Measurements from ENCODE around the gene MX2.
"Not testable (repeated sequence)": the region's sequence is repeated elsewhere in the genome, so short reads cannot be mapped to it uniquely, and the experiment has no call there.

The MX2 gene

DNA sequence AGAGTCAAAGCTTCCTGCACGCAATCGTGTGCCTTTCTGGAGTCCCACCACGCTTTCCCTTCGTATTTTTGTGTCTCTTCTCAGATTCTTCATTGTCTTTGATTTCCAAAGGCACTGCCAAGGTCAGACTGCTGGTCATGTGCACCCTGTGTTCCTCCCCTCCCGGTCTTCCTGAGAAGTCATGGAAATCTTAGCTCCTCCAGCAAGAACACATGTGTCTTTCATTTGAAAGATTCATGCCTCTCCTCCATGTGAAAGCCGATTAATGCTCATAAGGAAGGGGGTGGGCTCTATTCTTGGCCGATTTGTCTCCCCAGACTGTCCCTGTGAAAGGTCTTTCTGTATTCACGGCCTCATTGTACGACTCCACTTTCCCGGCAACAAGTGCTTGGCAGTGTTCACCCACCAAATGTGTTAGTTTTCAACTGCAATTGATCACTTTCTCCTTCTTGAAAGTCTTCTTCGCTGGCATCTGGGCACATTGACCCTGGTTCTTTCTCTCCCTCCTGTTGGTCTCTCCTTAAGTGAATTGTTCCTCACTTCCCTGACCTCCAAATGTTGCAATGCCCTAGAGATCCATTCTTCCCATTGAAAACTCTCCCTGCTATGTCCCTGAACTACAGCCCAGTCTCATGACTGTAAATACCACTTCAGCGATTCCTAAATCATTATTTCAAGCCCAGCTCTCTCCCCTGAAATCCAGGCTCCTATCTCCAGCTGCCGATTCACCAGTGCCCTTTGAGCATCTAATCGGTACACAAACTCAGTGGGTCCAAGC lies 25.4 kb downstream of the MX2 start:
- no peak for DNase-seq (ENCODE audit: low spot score)

DNA sequence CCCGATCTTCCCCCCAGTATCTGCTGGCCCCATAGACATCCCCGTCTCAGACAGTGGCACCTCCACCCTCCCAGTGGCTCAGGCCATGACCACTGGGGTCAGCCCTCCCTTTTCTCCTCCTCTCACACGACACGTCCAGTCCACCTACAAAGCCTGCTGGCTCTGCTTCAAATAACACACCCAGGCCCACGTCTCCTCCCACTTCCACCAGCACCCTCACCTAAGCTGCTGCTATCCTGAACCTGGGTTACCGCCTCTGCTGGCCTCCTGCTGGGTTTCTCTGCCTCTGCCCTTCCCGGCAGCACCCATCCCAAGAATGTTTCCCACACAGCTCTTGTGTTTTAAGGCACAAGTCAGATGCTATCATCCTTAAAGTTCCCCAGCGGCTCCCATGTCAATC lies 26.0 kb downstream of the MX2 start:
- DNase-seq (ENCODE audit: low spot score) = peak; percentile 16

DNA sequence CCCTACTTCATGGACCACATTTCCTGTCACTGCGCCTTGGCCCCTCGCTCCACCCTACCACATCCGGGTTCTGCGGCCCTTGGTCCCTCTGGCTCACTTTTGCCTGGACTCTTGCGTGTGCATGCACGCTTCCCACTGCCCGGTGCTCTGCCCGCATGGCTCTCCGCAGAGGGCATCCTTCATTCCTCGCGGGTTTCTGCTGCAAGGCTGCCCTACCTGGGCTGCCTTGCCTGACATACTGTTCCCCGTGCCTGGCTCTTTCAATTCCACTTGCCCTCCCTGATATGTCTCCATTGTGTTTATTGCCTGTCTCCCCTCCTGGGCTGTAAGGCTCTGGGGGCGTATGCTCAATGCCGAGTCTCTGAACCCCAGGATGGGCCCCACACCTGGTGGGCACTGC lies 26.4 kb downstream of the MX2 start:
- DNase-seq (ENCODE audit: low spot score) = no peak

DNA sequence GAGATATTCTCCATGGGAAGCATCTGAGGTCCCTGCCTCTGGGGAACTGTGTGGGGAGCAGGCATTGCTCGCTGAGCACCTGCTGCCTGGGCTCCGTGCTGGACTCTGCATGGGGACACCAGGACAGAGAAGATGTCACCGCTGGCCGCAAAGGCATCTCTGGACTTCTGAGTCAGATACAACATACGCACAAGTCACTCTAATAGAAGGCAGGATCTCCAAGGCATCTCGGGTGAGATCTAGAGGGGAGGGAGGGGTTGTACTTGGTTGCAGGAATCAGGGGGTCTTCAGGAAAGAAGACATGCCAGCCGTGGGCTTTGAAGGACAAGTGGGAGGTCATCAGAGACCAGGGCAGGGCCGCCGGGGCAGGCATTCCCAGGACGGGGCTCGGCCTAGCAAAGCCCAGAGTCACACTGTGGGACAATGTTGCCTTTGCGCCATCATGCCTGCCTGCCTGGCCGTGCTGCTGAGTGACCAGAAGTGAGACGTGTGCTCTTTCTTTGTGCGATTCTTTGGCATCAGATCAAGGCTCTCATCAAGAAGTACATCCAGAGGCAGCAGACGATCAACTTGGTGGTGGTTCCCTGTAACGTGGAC lies 28.3 kb downstream of the MX2 start:
- no peak for DNase-seq (ENCODE audit: low spot score)

DNA sequence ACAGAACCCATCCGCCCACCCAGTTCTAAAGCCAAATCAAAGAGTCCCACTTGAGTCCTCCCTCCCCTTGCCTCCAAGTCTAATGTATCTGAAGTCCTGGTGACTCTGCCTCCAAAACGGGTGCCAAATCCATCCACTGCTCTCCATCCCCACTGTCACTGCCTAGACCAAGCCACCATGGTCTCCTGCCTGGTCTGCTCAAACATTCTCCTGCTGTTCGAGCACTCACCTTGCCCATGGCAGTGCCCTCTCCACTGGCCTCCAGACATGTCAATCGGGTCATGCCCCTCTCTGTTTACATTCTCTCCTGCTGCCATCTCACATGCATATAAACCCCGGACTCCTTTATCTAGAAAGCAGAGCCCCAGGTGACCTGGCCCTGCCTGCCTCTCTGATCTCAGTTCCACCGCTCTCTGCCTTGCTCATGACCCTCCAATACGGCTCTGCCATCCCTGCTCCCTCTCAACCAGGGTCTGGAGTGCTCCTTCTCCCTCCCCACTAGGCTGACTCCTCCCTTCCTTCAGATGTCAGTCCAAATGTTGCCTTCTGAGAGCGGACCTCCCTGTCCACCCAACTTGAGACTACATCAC lies 32.1 kb downstream of the MX2 start:
- DNase-seq (ENCODE audit: low spot score) = no peak

DNA sequence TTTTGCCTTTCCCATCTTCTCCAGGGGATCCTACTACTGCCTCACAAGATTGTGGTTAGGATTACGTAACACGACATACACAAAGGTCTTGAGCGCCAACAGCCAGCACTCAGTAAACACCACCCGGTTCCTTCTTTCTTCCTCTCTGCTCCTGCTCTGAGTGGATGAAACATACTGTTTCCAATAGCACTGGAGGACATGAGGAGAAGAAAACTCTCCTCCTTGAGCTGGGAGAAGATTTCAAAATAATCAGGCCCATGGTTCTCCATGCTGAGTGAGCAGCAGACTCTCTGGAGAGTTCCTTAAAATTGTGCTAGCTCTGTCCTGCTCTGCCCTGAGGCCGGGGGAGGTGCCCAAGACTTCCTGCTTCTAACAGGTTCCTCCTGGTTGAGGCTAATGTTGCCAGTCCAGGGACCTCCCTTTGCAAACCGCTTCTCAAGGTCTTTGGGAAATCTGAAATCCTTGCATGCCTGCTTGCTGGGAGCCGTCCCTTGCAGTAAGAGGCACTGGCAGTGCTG lies 34.8 kb downstream of the MX2 start:
- DNase-seq (ENCODE audit: low spot score) = no peak

DNA sequence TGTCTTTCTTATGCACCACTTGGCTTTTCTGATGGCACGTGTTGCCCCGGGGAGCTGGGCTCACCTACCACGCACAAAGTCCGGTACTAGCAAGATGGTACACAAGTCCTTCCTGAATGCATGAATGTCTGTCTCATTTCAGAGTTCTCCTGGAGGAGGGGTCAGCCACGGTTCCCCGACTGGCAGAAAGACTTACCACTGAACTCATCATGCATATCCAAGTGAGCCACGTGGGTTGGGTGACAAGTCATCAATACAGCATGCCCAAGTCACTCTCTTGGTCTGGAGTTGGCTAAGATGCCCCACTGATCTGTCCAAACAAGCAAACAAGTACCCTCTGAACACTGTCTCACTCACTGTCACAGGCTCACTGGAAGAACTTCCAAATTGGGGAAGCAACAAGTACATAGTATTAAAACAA lies 35.7 kb downstream of the MX2 start:
- no peak for DNase-seq (ENCODE audit: low spot score)

DNA sequence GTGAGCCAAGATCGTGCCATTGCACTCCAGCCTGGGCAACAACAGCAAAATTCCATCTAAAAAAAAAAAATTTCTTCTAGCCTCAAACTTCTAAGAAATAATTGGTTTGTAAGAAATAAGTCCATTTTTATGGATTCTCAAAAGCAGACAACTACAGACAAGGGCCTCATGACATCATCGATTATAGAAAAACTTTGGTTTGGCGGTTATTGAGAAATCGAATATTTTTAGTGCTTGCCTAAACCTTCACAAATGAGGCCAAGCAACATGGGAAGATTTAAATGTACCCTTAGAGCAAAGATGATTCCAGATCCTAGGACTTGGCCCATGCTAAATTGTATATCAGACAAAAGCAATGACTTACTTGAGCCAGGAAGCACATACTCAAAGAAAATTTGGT lies 36.4 kb downstream of the MX2 start:
- DNase-seq (ENCODE audit: low spot score) = no peak

DNA sequence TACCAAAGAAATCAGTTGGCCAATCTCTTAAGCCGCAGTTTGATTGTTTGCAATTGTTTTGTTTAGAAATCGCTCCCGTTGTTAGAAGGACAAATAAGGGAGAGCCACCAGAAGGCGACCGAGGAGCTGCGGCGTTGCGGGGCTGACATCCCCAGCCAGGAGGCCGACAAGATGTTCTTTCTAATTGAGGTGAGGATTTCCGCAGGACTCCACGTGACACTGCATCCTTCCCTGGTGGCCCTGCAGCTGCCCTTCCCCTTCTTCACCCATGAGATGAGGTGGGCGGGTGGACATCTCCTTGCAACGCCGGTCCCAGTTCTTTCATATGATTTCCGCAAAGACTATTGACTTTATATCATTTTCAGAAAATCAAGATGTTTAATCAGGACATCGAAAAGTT lies 37.0 kb downstream of the MX2 start:
- no peak for DNase-seq (ENCODE audit: low spot score)

DNA sequence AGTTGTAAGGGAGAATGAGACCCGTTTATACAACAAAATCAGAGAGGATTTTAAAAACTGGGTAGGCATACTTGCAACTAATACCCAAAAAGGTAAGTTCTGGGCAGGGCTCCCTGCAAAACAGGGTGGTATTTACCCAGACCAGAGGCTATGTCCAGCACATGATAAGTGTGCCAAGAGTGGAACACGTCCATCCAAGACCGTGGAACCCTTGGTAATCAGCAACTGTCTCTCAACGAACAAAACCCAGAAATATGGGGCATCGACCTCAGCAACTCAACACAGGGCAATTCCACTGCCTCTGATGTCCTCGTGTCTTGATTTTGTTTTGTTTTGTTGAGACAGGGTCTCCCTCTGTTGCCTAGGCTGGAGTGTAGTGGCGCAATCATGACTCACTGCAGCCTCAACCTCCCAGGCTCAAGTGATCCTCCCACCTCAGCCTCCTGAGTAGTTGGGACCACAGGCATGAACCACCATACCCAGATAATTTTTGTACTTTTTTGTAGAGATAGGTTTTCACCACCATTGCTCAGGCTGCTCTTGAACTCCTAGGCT lies 37.5 kb downstream of the MX2 start:
- DNase-seq (ENCODE audit: low spot score) = no peak

DNA sequence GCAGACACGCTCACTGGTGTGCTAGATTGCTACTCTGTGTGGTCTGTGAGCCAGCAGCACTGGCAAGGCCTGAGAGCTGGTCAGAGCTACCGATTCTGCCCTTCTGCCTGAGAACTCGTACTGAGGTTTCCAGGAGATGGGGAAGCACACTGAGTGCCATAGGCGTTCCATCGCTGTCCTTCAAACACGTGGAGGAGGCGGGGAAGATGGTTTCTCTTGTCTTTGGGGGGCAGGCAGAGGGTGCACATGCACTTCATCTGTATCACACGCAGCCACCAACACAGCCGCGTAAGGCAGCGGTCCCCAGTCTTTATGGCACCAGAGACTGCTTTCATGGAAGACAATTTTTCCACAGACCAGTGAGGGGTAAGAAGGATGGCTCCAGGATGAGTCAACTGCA lies 40.4 kb downstream of the MX2 start:
- no peak for DNase-seq (ENCODE audit: low spot score)

DNA sequence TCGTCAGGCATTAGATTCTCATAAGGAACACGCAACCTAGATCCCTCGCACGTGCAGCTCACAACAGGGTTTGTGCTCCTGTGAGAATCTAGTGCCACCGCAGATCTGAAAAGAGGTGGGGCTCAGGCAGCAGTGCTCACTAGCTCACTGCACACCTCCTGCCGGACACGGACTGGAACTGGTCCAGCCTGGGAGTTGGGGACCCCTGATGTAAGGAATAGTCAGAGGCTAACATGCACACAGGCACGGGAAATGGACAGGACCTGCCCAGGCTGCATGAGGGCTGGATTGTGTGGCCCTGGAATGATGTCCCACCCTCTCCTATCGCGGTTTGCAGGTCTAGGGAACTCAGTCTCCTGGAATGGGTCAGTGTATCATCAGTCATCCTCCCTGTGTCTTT lies 41.0 kb downstream of the MX2 start:
- no peak for DNase-seq (ENCODE audit: low spot score)

DNA sequence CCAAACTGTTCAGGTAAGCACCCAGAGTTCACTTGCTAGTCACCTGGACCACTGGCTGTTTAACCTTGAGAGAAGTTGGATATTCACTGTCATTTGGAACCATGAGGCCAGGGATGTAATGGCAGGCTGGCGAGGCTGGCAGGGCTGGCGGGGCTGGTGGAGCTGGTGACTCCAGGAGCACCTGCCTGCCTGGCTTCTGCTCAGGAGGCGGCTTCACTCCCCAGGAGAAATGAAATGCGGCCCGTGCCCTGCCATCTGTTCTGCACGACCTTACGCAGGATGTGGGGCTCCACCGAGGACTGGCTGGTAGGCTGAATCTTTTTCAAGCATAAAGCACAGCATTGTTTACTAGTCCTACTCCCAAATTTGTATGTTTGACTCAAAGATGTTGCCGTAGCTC lies 41.5 kb downstream of the MX2 start:
- DNase-seq (ENCODE audit: low spot score) = no peak

DNA sequence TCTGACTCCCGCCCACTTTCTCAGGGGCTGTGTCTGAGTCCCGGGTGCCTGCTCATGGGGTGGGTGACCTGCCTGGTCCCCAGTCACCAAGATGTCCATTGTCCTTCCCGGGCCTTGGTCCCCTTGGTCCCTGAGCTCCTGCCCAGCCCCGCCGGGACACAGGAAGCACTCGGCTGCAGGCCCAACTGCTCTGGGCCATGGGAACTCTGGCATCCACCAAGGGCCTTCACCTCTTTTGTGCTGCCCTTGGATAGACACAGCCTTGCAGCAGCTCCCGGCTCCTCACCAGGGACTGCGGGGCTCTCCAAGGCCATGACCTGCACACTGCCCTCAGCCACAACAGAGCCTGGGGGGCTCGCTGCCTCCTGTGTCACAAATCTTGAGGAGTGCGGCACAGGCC lies 42.1 kb downstream of the MX2 start:
- DNase-seq (ENCODE audit: low spot score) = no peak

DNA sequence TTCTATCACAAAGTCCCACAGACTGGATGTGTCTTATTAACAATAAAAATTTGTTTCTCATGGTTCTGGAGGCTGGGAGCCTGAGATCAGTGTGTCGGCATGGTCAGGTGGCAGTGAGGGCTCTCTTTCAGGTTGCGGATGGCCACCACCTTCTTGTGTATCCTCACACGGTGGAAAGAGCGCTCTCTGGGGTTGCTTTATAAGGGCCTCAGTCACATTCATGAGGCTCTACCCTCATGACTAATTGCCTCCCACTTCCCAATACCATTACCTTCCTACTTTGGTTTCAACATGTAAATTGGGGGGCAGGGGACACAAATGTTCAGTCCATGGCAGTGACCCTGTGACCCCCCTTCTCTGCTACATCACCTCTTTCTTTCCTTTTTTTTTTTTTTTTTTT lies 43.5 kb downstream of the MX2 start:
- no peak for DNase-seq (ENCODE audit: low spot score)

DNA sequence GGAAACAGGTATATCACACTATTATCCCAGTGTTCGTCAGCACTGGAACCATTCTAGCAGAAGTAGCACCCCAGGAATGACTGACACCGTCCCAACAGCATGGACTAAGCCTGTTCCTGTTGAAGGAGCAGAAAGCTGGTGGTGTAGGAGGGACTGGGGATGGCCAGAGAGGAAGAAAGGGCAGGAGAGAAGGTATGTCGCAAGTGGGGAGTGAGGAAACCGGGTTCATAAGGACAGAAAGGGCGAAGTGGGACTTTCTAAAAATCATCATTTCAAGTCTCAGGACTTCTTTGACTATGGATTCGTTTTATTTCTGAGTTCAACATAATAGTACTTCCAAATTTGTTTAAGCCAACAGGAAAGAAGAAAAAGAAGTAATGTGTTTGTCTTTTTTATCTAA lies 44.5 kb downstream of the MX2 start:
- DNase-seq (ENCODE audit: low spot score) = no peak

DNA sequence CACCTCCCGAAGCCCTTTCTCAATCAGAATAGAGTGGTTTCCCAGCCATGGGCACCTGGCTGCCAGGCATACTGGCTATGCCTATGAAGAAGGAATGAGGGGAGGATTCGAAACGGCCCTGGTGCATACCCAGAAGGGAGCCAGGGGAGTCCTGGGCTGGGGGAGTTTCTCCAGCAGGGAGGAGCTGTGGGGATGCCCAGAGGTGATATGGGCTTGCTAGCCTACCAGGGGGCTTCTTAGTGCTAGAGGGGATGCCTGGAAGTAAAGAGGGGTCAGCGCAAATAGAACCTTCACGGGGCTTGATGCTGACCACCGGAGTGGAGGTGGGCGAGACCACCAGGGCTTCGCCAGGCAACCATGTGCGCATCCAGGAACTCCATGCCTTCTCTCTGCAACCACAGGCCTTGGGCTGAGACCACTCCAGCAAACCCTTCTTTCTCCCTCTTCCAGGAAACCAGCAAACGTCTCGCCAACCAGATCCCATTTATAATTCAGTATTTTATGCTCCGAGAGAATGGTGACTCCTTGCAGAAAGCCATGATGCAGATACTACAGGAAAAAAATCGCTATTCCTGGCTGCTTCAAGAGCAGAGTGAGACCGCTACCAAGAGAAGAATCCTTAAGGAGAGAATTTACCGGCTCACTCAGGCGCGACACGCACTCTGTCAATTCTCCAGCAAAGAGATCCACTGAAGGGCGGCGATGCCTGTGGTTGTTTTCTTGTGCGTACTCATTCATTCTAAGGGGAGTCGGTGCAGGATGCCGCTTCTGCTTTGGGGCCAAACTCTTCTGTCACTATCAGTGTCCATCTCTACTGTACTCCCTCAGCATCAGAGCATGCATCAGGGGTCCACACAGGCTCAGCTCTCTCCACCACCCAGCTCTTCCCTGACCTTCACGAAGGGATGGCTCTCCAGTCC lies 46.0 kb downstream of the MX2 start:
- DNase-seq (ENCODE audit: low spot score) = no peak

DNA sequence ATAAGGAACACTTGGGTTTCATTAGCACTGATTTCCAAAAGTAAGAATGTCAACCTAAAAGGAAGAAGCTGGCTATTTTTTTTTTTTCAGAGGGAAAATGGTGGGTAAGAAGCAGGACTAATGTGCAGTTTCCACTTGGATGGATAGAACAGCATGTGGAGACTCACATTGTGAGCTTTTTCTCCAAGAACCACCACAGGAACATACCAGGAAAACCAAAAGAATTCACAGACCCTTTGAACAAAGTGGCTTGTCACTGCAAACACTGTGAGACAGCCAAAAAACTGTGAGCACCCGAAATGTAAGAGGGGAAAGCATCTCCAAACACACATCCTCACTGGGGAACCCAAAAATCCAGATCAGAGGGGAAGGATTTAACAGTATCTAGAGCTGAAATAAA lies 48.5 kb downstream of the MX2 start:
- no peak for DNase-seq (ENCODE audit: low spot score)

DNA sequence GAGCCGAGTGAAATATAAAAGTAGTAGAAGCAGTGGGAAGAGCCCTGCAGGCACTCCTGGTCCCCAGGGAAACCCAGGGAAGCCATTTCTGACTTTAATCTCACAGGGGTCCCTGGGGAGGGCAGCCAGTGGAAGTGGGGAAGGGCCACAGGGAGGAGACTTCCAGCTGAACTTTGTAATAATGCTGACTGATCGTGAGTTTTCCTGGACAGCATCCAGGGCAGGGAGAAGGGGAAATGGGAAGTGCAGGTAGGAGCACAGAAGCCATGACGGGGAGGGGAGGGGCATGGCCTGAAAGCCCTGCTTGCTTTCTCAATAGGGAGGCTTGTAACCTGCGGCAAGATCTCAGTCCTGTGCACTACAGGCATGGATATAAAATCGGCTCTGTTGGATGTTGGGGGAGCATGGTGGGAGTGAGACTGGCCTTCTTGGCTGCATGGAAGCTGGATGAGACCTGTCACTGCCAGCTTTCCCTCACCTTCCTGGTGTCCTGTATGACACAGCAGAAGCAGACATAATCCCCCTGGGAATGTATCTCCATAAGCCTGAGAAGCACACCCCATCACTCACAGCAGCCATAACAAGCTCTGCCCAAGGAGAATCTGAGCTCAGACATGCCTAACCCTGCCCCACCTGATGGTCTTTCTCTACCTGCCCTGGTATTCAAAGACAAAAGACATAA lies 49.1 kb downstream of the MX2 start:
- no peak for DNase-seq (ENCODE audit: low spot score)

DNA sequence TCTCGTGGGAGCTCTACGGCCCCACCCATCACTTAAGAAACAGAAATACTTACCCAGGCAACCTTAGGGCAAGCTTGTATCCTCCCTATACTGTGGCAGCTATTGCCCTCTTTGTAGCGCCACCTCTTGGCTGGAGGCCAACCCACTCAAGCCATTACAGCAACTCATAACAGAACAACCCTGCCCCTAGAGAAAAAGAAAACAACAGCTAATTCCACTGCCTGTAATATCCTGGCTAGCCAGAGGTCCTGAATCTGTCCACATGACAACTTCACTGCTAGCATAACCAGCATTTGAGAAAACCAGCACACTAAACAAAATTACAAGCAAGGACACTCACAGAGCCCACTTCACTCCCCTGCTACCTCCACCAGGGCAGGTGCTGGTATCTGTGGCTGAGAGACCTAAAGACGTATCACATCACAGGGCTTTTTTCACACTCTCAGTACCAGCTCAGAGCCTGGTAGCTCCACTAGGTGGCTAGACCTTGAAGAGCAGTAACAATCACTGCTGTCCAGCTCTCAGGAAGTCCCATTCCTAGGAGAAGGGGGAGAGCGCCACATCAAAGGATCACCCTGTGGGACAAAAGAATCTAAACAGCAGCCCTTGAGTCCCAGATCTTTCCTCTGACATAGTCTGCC lies 49.7 kb downstream of the MX2 start:
- peak; percentile 77 for DNase-seq (ENCODE audit: low spot score)

DNA sequence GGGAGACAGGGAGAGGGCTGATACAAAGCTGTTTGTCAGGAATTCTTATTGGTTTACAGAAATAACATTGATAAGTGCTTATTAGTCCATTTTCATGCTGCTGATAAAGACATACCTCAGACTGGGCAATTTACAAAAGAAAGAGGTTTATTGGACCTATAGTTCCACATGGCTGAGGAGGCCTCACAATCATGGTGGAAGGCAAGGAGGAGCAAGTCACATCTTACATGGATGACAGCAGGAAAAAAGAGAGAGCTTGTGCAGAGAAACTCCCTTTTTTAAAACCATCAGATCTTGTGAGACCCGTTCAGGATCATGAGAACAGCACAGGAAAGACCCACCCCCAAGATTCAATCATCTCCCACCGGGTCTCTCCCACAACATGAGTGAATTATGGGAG lies 55.7 kb downstream of the MX2 start:
- DNase-seq (ENCODE audit: low spot score) = not testable (repeated sequence)
